ENCODE measurements around the gene BTBD9. TPM values are rescaled to one million over a fixed set of nuclear protein-coding genes. Genes with fewer than 3 reads are reported as not detected.

The BTBD9 gene
- total RNA-seq, 4 donors from 2014 or later = 17.3 to 50.3 (median 37.8) TPM

GRCh38 chr6:38146021-38146733, 493.6 kb downstream of the BTBD9 start:
- TF ChIP-seq, protein P1, sequence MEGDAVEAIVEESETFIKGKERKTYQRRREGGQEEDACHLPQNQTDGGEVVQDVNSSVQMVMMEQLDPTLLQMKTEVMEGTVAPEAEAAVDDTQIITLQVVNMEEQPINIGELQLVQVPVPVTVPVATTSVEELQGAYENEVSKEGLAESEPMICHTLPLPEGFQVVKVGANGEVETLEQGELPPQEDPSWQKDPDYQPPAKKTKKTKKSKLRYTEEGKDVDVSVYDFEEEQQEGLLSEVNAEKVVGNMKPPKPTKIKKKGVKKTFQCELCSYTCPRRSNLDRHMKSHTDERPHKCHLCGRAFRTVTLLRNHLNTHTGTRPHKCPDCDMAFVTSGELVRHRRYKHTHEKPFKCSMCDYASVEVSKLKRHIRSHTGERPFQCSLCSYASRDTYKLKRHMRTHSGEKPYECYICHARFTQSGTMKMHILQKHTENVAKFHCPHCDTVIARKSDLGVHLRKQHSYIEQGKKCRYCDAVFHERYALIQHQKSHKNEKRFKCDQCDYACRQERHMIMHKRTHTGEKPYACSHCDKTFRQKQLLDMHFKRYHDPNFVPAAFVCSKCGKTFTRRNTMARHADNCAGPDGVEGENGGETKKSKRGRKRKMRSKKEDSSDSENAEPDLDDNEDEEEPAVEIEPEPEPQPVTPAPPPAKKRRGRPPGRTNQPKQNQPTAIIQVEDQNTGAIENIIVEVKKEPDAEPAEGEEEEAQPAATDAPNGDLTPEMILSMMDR (IDR thresholded peaks at IDR 0.05) = no peak
- no peak for TF ChIP-seq POLR2A (IDR thresholded peaks at IDR 0.05)
- no peaks in the 10 kb centered on the region for H3K9me3 ChIP-seq
- no peak overlapping the region for H3K27ac ChIP-seq
- DNase-seq = no peak
- H3K36me3 ChIP-seq = peaks cover 0 to 13% (median 0%) of the 10 kb centered on the region in 3 donors
- H3K4me1 ChIP-seq = no peaks in the 10 kb centered on the region
- no peak overlapping the region for H3K4me3 ChIP-seq
- H3K27me3 ChIP-seq = no peaks in the 10 kb centered on the region

DNA sequence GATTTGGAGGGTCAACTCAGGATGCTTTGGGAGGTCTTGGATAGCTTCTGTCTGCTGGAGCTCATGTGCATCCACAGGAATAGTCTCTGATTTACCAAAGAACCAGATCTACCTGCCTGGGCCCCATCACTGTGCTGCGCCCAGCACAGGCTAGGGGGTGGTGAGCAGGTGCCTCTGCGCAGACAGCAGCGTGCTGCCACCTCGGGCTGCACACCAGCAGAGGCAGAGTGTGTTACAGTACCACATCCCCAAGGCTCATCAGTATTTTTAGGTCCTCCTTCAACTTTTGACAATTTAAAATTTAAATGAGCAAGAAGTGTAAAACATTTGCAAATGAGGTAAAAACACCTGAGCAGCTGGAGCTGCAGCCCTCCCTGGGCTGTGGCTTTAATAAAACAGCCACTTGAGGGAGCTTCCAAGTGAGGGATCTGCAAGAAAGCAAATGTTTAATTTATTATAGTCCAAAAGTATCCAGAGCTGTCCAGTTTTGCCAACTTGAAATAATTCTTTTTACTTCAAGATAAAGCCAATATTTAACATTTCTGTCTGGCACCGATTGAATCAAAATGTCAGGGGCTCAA, 495.3 kb downstream of the BTBD9 start:
- DNase-seq = no peak
- TF ChIP-seq, protein P1 (IDR thresholded peaks at IDR 0.05) = no peak
- no peak for TF ChIP-seq POLR2A (IDR thresholded peaks at IDR 0.05)

GRCh38 chr6:38143191-38144150, 496.3 kb downstream of the BTBD9 start:
- no peak for DNase-seq
- no peaks in the 10 kb centered on the region for H3K9me3 ChIP-seq
- peaks cover 0 to 13% (median 0%) of the 10 kb centered on the region in 3 donors for H3K36me3 ChIP-seq
- TF ChIP-seq POLR2A (IDR thresholded peaks at IDR 0.05) = no peak
- TF ChIP-seq, protein P1 (IDR thresholded peaks at IDR 0.05) = no peak
- no peaks in the 10 kb centered on the region for H3K4me1 ChIP-seq
- no peak overlapping the region for H3K27ac ChIP-seq
- H3K27me3 ChIP-seq = no peaks in the 10 kb centered on the region
- H3K4me3 ChIP-seq = no peak overlapping the region

More for the DNA sequence above, 495.3 kb downstream of the BTBD9 start:
- Histone ChIP-seq H3K27me3 (no peaks in the 10 kb centered on the region), H3K27ac (no peak overlapping the region), H3K9me3 (no peaks in the 10 kb centered on the region), H3K4me1 (no peaks in the 10 kb centered on the region), H3K4me3 (no peak overlapping the region), H3K36me3 (peaks cover 0 to 13% (median 0%) of the 10 kb centered on the region in 3 donors)

GRCh38 chr6:38142178-38142902, 497.4 kb downstream of the BTBD9 start:
- TF ChIP-seq, protein P1 (IDR thresholded peaks at IDR 0.05) = no peak
- TF ChIP-seq POLR2A (IDR thresholded peaks at IDR 0.05) = no peak
- no peak for DNase-seq
- no peaks in the 10 kb centered on the region for H3K27me3 ChIP-seq
- H3K36me3 ChIP-seq = peaks cover 0 to 13% (median 0%) of the 10 kb centered on the region in 3 donors
- H3K4me1 ChIP-seq = no peaks in the 10 kb centered on the region
- H3K9me3 ChIP-seq = no peaks in the 10 kb centered on the region
- no peak overlapping the region for H3K27ac ChIP-seq
- H3K4me3 ChIP-seq = no peak overlapping the region

DNA sequence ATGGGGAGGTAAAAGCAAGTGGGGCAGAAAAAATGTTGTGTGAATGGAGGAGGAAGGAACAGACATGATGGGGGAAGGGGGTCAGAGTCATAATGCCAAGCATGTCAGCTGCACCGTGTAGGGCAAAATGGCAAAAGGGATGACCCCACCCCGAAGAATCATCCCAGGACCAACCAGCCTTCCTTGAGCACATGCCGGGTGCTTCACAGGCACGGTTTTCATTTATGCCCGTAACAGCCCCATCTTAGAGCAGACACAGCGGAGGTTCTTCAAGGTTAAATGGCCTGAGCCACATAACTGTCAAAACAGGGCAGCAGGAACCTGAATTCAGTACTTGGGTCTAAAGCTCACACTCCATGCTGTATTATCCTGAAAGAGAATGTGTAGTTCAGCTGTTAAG, 498.0 kb downstream of the BTBD9 start:
- no peak for TF ChIP-seq POLR2A (IDR thresholded peaks at IDR 0.05)
- TF ChIP-seq, protein P1 (IDR thresholded peaks at IDR 0.05) = no peak
- DNase-seq = no peak
- Histone ChIP-seq H3K9me3 (no peaks in the 10 kb centered on the region), H3K27me3 (no peaks in the 10 kb centered on the region), H3K4me1 (no peaks in the 10 kb centered on the region), H3K27ac (no peak overlapping the region), H3K4me3 (no peak overlapping the region), H3K36me3 (peaks cover 0 to 13% (median 0%) of the 10 kb centered on the region in 3 donors)

All from Peyer's patch (tissue), 4 donors.